Right ventricle myocardium inferior (tissue), 1 donor: Measurements from ENCODE around the gene CYP2C18. TPM values are rescaled to one million over a fixed set of nuclear protein-coding genes. Genes with fewer than 3 reads are reported as not detected.
"Not testable (repeated sequence)": the region's sequence is repeated elsewhere in the genome, so short reads cannot be mapped to it uniquely, and the experiment has no call there.

Experiments
- ATAC-seq: fragments of 200-7000 bp; cut with Tn5 transposase; one replicate; pipeline ENCODE4 v1.9.1; 2020; ENCODE audit warnings: mild to moderate bottlenecking, moderate library complexity
- DNase-seq: peaks from one replicate; pipeline ENCODE4 v3.0.0; 2021; ENCODE audit errors: missing footprints
- intact Hi-C: fragments of 100-400 bp; cut with DNase I; formaldehyde crosslinking; loops from one replicate; pipeline ENCODE4 v1.11.0; 2022
- long read RNA-seq: library from polyadenylated mRNA; unstranded; transcript quantifications from one replicate; pipeline ENCODE4 v2.0.0, GENCODE V29; 2021
- total RNA-seq: library from RNA; stranded (reverse); fragmentation: NEBNext Ultra II Directional; extraction: Animal tissue kit (Norgen Biotek cat#: 25700); gene quantifications from one replicate; pipeline ENCODE4 v1.2.1, GENCODE V29; 2021
- donor health status: DM: no; HTN: yes; CAD: no; lungs with severe emphysema.

Gene CYP2C18
- not detected for total RNA-seq
- long read RNA-seq: 0 reads

- ATAC-seq: no peak
- no peak for DNase-seq
- intact Hi-C loops: no loop called here
These were observed at the start of gene CYP2C18 for GRCh38 chr10:94683214-94684054. Gene CYP2C18 (plus strand): TSS chr10:94683729. CDS start chr10:94683820, 91 bp downstream.

GRCh38 chr10:94638097-94638496 lies 45.4 kb upstream of the CYP2C18 start:
- ATAC-seq, intact Hi-C loops, DNase-seq: not testable (repeated sequence)

GRCh38 chr10:94639902-94640301 lies 43.6 kb upstream of the CYP2C18 start:
- intact Hi-C loops: no loop called here

GRCh38 chr10:94640562-94640961 lies 43.0 kb upstream of the CYP2C18 start:
- ATAC-seq (no peak), DNase-seq (no peak)
- intact Hi-C loops: no loop called here

More at GRCh38 chr10:94639902-94640301, 43.6 kb upstream of the CYP2C18 start:
- no peak for ATAC-seq
- DNase-seq: no peak

- no peak for ATAC-seq
- intact Hi-C loops: no loop called here
- DNase-seq: no peak
These were observed 42.0 kb upstream of the CYP2C18 start for GRCh38 chr10:94641480-94641879.

- no peak for ATAC-seq
- intact Hi-C loops: no loop called here
- DNase-seq: no peak
These were observed 39.2 kb upstream of the CYP2C18 start for GRCh38 chr10:94644352-94644751.

GRCh38 chr10:94645285-94645684 lies 38.2 kb upstream of the CYP2C18 start:
- intact Hi-C loops: no loop called here
- no peak for ATAC-seq
- DNase-seq: no peak

GRCh38 chr10:94655201-94655600 lies 28.3 kb upstream of the CYP2C18 start:
- DNase-seq, ATAC-seq, intact Hi-C loops: not testable (repeated sequence)

GRCh38 chr10:94663061-94663460 lies 20.5 kb upstream of the CYP2C18 start:
- ATAC-seq, intact Hi-C loops, DNase-seq: not testable (repeated sequence)

GRCh38 chr10:94666391-94667102 lies 17.0 kb upstream of the CYP2C18 start:
- ATAC-seq: no peak
- intact Hi-C loops: no loop called here
- no peak for DNase-seq

- ATAC-seq: no peak
- no peak for DNase-seq
- intact Hi-C loops: no loop called here
These were observed 9.8 kb upstream of the CYP2C18 start for GRCh38 chr10:94673614-94674321.

GRCh38 chr10:94676496-94676895 lies 7.0 kb upstream of the CYP2C18 start:
- intact Hi-C loops: no loop called here
- no peak for DNase-seq
- no peak for ATAC-seq

- no peak for DNase-seq
- intact Hi-C loops: no loop called here
- no peak for ATAC-seq
These were observed 5.8 kb upstream of the CYP2C18 start for GRCh38 chr10:94677691-94678090.

- no peak for DNase-seq
- intact Hi-C loops: no loop called here
- ATAC-seq: no peak
These were observed 5.1 kb upstream of the CYP2C18 start for GRCh38 chr10:94678475-94678874.

- no peak for DNase-seq
- ATAC-seq: no peak
These were observed 3.0 kb upstream of the CYP2C18 start for GRCh38 chr10:94680544-94680943.

GRCh38 chr10:94682636-94683035 lies 893 bp upstream of the CYP2C18 start:
- intact Hi-C loops, DNase-seq, ATAC-seq: not testable (repeated sequence)

More at GRCh38 chr10:94680544-94680943, 3.0 kb upstream of the CYP2C18 start:
- intact Hi-C loops: no loop called here

- no peak for ATAC-seq
- no peak for DNase-seq
- intact Hi-C loops: no loop called here
These were observed 4.2 kb downstream of the CYP2C18 start for GRCh38 chr10:94687625-94688248.

- ATAC-seq: no peak
- no peak for DNase-seq
- intact Hi-C loops: no loop called here
These were observed 22.6 kb downstream of the CYP2C18 start for GRCh38 chr10:94706089-94706488.

GRCh38 chr10:94710578-94710977 lies 27.0 kb downstream of the CYP2C18 start:
- DNase-seq (no peak), ATAC-seq (no peak)
- intact Hi-C loops: no loop called here
